HG02884 (cell line): ENCODE results near the gene MAN1C1.

Experiments used
- ATAC-seq: cut with Tn5 transposase; IDR thresholded peaks from one replicate; pipeline ENCODE4 v1.9.1; 2021; ENCODE audit warnings: mild to moderate bottlenecking, moderate library complexity; ENCODE audit not compliant: unreplicated experiment

Gene MAN1C1

GRCh38 chr1:25675729-25676476 lies 59.3 kb downstream of the MAN1C1 start:
- peak; percentile 96 for ATAC-seq

DNA sequence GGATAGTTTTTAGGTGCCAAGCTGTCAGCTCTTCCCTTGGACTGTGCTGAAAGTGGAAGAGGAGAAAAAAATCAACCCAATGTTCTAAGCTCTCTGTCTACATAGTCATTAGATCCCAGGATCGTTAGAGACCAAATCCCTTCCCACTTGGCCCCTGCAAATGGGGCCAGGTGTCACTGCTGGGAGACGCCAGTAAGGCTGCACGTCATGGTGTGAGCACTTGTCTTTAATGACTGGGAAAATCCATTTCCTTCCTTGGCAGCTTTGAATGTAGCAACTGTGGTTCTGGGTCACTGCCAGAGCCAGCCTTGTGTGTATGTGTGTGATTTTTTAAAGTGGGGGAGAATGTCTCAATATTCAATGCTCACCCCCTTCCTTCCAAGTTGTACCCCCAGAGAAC lies 59.9 kb downstream of the MAN1C1 start:
- ATAC-seq = peak; percentile 18

- ATAC-seq = no peak
Measured at GRCh38 chr1:25677193-25677773, 60.7 kb downstream of the MAN1C1 start.

DNA sequence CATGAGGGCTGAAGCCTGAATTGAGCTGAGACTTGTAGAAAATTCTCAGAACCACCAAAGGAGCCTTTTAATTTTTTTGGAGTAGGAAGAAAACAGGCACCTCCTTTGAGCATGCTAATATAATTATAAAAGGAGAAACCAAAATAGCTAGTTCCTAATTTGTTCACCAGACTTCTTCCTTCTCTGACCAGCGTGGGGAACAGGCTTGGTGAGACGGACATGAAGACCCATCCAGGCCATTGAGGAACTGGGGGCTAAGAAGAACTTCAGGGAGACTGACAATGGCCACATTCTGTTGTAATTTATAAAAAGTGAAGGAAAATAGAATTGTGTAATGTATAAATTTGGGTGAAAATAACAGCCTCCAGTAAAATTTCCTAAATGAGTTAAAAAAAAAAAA lies 62.6 kb downstream of the MAN1C1 start:
- no peak for ATAC-seq

- ATAC-seq = no peak
Measured at GRCh38 chr1:25680701-25681100, 64.1 kb downstream of the MAN1C1 start.

- ATAC-seq = no peak
Measured at GRCh38 chr1:25682059-25682601, 65.5 kb downstream of the MAN1C1 start.

- ATAC-seq = no peak
Measured at GRCh38 chr1:25683177-25683576, 66.6 kb downstream of the MAN1C1 start.

DNA sequence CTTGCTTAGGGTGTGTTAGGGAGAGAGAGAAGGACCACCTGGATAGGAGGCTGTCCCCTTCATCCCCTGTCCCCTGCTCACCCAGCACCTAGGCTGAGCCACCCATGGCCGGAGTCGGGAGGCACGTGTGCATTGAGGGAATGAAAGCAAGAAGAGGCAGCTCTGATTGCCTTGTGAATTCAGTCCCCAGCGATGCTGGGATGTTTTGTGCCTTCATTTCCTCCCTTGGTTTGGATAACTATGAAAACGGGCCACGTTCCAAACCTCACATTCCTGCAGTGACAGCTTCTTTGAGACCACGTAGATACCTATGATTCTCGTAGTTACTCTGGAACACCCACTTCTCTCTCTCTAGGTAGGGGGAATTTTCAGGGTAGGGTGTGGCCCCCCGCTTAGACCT lies 67.1 kb downstream of the MAN1C1 start:
- no peak for ATAC-seq

GRCh38 chr1:25684216-25684965 lies 67.8 kb downstream of the MAN1C1 start:
- no peak for ATAC-seq

- ATAC-seq = no peak
Measured at GRCh38 chr1:25685211-25685750, 68.7 kb downstream of the MAN1C1 start.

DNA sequence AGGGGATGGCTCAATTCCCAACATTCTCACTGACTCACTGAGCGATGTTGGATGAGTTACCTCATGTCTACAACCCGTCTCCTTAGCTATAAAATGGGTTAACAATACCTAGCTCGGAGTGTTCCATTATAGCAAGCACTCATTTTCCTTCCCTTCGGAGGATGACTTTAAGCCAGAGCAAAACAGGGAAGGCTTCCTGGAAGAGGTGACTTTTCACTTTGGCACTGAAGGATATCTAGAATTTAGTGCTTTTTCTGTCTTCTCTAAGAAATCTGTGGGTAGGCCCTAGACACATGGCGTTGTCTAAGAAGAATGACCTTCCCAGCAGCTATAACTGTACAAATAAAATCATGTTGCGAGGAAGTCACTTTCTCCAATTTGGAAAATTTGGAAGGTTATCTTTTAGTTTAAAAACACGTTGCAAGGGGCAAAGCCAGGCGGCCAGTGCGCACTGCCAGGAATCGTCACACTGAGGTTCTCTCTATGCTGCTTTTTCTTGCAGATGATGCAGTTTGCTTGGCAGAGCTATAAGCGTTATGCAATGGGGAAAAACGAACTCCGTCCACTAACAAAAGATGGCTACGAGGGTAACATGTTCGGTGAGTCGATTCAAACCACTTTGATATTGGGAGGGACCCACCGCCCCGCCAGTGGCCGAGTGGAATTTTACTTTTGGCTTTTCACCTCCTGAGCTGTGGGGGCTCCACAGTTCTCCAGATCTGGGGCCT lies 69.5 kb downstream of the MAN1C1 start:
- no peak for ATAC-seq

DNA sequence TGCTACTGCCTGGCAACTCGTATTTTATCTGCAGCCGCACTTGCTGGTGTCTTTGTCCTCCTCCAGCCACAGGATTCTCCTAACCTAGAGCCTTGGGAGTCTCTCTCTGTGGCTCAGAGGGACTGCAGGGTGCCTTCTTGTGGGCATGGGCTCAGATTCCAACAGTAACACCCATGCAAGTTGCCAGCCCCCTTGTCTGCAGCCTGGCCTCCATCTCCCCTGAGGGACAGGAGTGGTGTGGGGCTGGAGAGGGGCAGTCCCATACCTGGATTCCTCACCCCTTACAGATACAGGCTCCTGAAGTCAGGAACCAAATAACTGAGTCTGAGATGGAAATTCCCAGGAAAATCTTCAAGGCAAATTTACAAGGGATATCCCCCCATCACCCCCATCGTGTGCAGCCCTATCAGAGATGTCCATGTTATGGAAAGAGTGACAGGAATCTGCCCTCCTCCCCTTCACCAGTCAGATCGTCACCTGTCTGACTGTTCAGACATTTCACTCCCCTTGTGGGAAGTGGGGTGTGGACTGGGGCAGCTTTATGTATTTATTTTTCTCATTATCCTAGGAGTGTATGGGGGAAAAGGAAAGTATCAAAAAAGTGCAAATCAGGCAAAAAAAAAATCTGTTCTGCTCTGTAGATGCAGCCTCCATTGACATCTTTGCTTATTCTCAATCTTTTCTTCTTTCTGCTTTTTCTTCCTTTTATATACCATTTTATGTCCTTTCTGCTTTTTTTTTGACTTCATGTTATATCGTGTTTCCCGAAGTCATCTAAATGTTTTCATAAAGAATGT lies 70.8 kb downstream of the MAN1C1 start:
- ATAC-seq = no peak

DNA sequence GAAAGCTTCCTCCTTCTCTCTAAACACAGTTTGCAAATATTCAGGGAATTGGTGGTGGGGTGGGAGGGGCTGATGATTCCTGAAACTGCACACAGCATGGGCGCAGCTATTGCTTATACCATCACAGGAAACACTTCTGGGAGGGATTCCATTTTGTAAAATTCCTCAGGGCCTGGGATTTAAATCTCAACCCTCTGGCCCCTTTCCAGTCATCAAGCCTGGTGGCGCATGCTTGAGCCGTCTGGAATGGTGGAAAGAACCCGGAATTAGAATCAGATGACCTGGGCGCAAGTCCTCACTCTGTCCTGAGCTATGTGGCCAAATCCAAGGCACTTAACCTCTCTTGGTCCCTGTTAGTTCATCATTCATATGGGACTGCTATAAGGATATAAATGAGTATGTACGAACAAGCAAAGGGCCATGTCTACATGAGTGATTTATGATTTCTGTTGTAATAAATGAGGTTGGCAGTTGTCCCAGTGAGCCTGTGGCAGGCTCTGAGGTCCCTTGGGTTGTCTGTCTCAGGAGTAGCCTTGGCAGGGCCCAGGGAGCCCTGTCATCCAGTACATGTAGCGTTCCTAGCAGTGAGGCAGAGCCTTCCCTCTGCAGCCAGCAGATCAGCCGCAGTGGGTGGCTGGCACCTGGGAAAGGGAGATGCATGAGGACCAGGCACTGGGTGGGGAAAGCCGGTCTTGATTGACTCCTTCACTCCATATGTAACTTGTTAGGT lies 72.0 kb downstream of the MAN1C1 start:
- ATAC-seq = no peak

GRCh38 chr1:25689686-25690381 lies 73.2 kb downstream of the MAN1C1 start:
- no peak for ATAC-seq

DNA sequence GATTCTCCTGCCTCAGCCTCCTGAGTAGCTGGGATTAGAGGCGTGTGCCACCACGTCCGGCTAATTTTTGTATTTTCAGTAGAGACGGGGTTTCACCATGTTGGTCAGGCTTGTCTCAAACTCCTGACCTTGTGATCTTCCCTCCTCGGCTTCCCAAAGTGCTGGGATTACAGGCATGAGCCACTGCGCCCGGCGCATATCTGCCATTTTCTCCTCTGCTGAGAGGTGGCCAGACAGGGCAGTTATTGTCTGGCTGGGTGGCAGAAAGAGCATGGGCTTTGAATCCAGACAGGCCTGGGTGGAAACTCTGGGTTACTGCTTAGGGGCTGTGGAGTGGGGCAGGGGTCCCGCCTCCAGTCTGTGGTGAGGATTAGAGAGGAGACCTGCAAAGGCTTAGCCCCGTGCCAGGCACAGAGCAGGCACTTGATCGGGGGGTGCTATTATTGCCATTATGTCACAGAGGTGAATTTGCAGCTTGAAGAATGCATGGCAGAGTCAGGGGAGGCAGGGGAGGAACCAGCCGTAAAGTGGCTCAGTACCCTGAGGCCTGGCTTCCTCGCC lies 73.9 kb downstream of the MAN1C1 start:
- no peak for ATAC-seq

DNA sequence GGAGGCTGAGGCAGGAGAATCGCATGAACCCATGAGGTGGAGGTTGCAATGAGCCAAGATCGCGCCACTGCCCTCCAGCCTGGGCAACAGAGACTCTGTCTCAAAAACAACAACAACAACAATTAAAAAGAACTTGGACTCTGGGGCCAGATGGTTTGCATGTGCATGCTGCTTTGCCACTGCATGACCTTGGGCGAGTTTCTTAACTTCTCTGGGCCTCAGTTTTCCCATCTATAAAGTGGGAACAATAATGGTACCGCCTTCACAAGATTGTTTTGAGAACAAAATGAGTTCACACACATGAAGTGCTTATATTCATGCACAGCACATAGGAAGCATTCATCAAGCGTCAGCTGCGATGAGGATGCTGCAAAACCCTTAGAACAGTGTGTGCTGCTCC lies 74.6 kb downstream of the MAN1C1 start:
- no peak for ATAC-seq

DNA sequence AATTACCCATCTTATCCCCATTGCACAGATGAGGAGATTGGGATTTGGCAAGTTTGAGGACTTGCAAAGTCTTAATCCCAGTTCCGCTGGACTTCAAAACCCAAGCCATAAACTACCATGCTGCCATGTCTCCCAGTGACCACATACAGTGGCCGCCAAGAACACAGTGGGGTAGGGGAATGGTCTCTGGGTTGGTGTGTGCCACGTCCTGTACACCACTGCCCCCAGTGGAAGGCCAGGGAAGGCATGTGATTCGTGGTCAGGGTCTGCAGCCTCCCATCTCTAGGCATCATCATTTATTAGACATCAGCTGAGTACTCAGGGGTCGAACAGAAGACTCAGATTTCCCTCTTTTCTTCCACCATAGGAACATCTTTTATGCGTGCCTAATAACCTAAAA lies 76.0 kb downstream of the MAN1C1 start:
- no peak for ATAC-seq
